DOHH2 (cell line): ENCODE results near the gene TSPAN10.

Source experiments
- H3F3A ChIP-seq: fragments of 200-600 bp; sonication (generic), shearing (Covaris generic); 2 replicates; pipeline ENCODE4 v1.6.0; 2016; ENCODE audit warnings: antibody characterized with exemption, mild to moderate bottlenecking; ENCODE audit not compliant: control insufficient read depth, insufficient read depth
- H3K27ac ChIP-seq: fragments of 200-600 bp; sonication (generic); 2 replicates; pipeline ENCODE4 v1.5.1; 2014; ENCODE audit warnings: low read depth, mild to moderate bottlenecking, low read length, moderate library complexity
- H3K27me3 ChIP-seq: fragments of 200-600 bp; sonication (generic); 2 replicates; pipeline ENCODE4 v1.6.1; 2014; ENCODE audit warnings: mild to moderate bottlenecking, low read length, mixed read lengths; ENCODE audit not compliant: control insufficient read depth
- H3K36me3 ChIP-seq: fragments of 200-600 bp; sonication (generic); 2 replicates; pipeline ENCODE4 v1.6.1; 2014; ENCODE audit warnings: mild to moderate bottlenecking, low read length, moderate library complexity, mixed read lengths; ENCODE audit not compliant: control insufficient read depth
- H3K4me1 ChIP-seq: fragments of 200-600 bp; sonication (generic); 2 replicates; pipeline ENCODE4 v1.6.1; 2014; ENCODE audit warnings: mild to moderate bottlenecking, low read length, mixed read lengths; ENCODE audit not compliant: control insufficient read depth
- H3K4me2 ChIP-seq: fragments of 200-600 bp; sonication (generic); 2 replicates; pipeline ENCODE4 v1.6.0; 2014; ENCODE audit warnings: mild to moderate bottlenecking, low read length, moderate library complexity
- H3K4me3 ChIP-seq: fragments of 200-600 bp; sonication (generic); 2 replicates; pipeline ENCODE4 v1.5.1; 2014; ENCODE audit warnings: mild to moderate bottlenecking, low read length, mixed read lengths
- H3K79me2 ChIP-seq: fragments of 200-600 bp; sonication (generic); 2 replicates; pipeline ENCODE4 v1.6.1; 2014; ENCODE audit warnings: mild to moderate bottlenecking, low read length, mixed read lengths; ENCODE audit not compliant: control insufficient read depth
- H3K9me2 ChIP-seq: fragments of 200-600 bp; sonication (generic); replicated peaks from 2 replicates; pipeline ENCODE4 v1.6.1; 2014; ENCODE audit warnings: mild to moderate bottlenecking, low read length, mixed read lengths; ENCODE audit not compliant: control insufficient read depth
- H3K9me3 ChIP-seq: fragments of 200-600 bp; sonication (generic); 2 replicates; pipeline ENCODE4 v1.6.1; 2014; ENCODE audit warnings: antibody characterized with exemption, low read length, mixed read lengths; ENCODE audit not compliant: control insufficient read depth, insufficient read depth
- H4K20me1 ChIP-seq: fragments of 200-600 bp; sonication (generic); 2 replicates; pipeline ENCODE4 v1.6.0; 2014; ENCODE audit warnings: low read depth, mild to moderate bottlenecking, antibody characterized with exemption, low read length, moderate library complexity; ENCODE audit not compliant: control insufficient read depth, insufficient read depth
- EZH2phosphoT487 ChIP-seq: fragments of 200-600 bp; sonication (generic); IDR thresholded peaks from 2 replicates; pipeline ENCODE4 v1.6.1; 2017; ENCODE audit warnings: borderline replicate concordance, mild to moderate bottlenecking, antibody characterized with exemption, low read length, moderate library complexity, mixed read lengths
- TF ChIP-seq, protein P1 (sequence below): fragments of 200-600 bp; sonication (generic); IDR thresholded peaks from one replicate; pipeline ENCODE4 v1.5.1; 2014; ENCODE audit warnings: antibody characterized with exemption, mild to moderate bottlenecking, low read depth, low read length; ENCODE audit not compliant: poor library complexity, severe bottlenecking

TSPAN10 gene

DNA sequence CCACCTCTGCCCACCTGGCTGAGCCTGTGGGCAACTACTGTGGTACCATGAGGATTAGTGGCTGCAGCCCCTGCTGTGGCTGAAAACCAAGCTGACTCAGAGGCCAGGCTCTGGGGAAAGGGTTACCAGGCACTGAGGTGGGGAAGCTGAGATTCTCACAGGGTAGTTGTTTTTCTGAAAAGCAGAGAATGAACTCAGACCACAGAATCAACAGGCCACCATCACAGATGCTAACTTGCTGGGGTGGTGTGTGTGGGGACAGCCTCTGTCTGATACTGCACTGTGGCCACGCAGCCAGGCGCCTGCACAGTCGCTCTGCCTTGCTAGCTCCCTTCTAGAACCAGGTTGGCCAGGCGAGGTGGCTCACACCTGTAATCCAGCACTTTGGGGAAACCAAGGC, 28.9 kb upstream of the TSPAN10 start:
- TF ChIP-seq EZH2phosphoT487, result no peak
- TF ChIP-seq, protein P1, sequence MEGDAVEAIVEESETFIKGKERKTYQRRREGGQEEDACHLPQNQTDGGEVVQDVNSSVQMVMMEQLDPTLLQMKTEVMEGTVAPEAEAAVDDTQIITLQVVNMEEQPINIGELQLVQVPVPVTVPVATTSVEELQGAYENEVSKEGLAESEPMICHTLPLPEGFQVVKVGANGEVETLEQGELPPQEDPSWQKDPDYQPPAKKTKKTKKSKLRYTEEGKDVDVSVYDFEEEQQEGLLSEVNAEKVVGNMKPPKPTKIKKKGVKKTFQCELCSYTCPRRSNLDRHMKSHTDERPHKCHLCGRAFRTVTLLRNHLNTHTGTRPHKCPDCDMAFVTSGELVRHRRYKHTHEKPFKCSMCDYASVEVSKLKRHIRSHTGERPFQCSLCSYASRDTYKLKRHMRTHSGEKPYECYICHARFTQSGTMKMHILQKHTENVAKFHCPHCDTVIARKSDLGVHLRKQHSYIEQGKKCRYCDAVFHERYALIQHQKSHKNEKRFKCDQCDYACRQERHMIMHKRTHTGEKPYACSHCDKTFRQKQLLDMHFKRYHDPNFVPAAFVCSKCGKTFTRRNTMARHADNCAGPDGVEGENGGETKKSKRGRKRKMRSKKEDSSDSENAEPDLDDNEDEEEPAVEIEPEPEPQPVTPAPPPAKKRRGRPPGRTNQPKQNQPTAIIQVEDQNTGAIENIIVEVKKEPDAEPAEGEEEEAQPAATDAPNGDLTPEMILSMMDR, result no peak
- peaks cover 9% of the 10 kb centered on the region for H3F3A ChIP-seq
- H3K27me3 ChIP-seq, result no peaks in the 10 kb centered on the region
- H3K4me3 ChIP-seq, result no peak overlapping the region
- peaks cover 4% of the 10 kb centered on the region; the same call in 1 of the 2 replicates for H4K20me1 ChIP-seq
- H3K9me2 ChIP-seq, result no peaks in the 10 kb centered on the region
- peaks cover 61% of the 10 kb centered on the region for H3K36me3 ChIP-seq
- H3K4me1 ChIP-seq, result no peaks in the 10 kb centered on the region
- peaks cover 22% of the 10 kb centered on the region for H3K79me2 ChIP-seq
- no peaks in the 10 kb centered on the region for H3K9me3 ChIP-seq
- H3K4me2 ChIP-seq, result no peak overlapping the region
- H3K27ac ChIP-seq, result no peak overlapping the region

DNA sequence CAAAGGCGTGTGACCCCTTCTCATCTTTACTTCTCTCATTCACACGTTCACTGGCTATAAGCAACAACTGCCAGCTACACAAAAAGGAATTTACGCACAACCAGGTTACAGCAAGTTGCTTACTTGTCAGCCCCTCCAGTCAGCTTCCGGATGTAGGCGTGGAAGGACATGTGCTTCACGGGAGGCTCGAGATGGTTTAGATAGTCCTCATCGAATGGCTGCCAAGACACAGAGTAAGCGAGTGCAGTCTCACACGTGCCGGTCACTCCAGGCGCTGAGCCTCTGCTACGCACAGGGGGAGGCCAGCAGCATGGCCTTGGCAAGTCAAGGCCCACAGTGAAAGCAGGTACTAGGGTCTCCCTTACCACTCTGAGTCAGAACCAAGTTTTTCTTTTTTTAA, 28.4 kb upstream of the TSPAN10 start:
- peaks cover 4% of the 10 kb centered on the region; the same call in 1 of the 2 replicates for H4K20me1 ChIP-seq
- H3K9me2 ChIP-seq, result no peaks in the 10 kb centered on the region
- no peak overlapping the region for H3K27ac ChIP-seq
- no peak overlapping the region for H3K4me2 ChIP-seq
- H3K4me3 ChIP-seq, result no peak overlapping the region
- TF ChIP-seq, protein P1, result no peak
- no peak for TF ChIP-seq EZH2phosphoT487
- no peaks in the 10 kb centered on the region for H3K9me3 ChIP-seq
- no peaks in the 10 kb centered on the region for H3K4me1 ChIP-seq
- H3K79me2 ChIP-seq, result peaks cover 27% of the 10 kb centered on the region
- H3K36me3 ChIP-seq, result peaks cover 66% of the 10 kb centered on the region
- H3K27me3 ChIP-seq, result no peaks in the 10 kb centered on the region
- peaks cover 5% of the 10 kb centered on the region for H3F3A ChIP-seq

DNA sequence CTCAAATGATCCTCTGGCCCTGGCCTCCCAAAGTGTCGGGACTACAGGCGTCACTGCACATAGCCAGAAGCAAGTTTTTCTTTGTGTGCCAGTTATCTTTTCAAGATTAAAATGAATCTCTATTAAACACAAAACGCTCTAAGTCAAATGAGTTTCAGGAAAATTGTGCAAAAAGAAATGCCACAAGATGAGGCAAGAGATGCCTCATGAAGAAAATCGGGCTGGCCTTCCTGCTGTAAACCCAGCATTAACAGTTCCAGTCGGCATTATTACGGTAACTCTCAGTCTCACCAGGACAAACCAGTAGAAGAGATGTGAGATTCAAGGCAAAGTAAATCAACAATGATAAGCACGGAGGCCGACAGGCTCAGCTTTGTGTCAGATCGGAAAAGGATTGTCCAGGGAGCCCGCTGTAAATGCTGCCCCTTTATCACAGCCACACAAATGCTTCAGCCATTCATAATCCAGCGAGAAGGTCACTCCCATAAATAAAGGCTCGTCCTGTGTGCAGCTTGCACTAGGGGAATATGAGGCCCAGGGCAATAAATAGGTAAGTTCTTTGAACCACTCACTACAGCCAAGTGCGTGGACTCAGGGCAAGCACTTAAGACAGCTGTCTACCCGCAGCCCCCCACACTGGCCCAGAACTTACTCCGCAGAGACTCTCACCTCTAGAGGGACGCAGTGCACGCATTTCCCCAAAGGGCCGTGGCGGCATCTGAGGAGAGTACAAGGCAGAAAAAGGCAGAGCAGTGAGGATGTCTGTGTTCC, 27.3 kb upstream of the TSPAN10 start:
- Histone ChIP-seq H3K4me3 (no peak overlapping the region), H3K27ac (no peak overlapping the region), H3K9me3 (no peaks in the 10 kb centered on the region), H3K79me2 (peaks cover 37% of the 10 kb centered on the region), H3K9me2 (no peaks in the 10 kb centered on the region), H3K4me1 (no peaks in the 10 kb centered on the region), H3F3A (no peaks in the 10 kb centered on the region), H4K20me1 (peaks cover 4% of the 10 kb centered on the region; the same call in 1 of the 2 replicates), H3K36me3 (peaks cover 66% of the 10 kb centered on the region), H3K27me3 (no peaks in the 10 kb centered on the region), H3K4me2 (no peak overlapping the region)
- TF ChIP-seq, protein P1, result no peak
- TF ChIP-seq EZH2phosphoT487, result no peak
